ENCODE measurements around the gene PTPRM. TPM values are rescaled to one million over a fixed set of nuclear protein-coding genes. Genes with fewer than 3 reads are reported as not detected.

The PTPRM gene
- total and polyA plus RNA-seq, 9 donors = 45.6 to 82.0 (median 56.9) TPM

DNA sequence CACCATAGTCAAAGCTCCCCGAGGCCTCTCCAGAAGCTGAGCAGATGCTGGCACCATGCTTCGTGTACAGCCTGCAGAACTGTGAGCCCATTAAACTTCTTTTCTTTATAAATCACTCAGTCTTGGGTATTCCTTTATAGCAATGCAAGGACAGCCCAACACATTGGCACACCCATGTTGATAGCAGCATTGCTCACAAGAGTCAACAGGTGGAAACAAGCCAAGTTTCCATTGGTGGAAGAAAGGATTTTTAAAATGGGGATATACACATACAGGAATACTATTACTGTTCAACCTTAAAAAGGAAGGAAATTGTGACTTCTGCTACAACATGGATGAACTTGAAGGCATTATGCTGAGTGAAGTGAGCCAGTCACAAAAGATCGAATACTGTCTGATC lies 855.3 kb downstream of the PTPRM start:
- intact Hi-C loops (cut with DNase I) = no loop called here
- DNase-seq = no peak
- Histone ChIP-seq H3K27me3 (no peaks in the 10 kb centered on the region), H3K27ac (no peak overlapping the region), H3K4me1 (ENCODE audit: insufficient read depth) (no peaks in the 10 kb centered on the region), H3K4me3 (no peak overlapping the region), H3K9me3 (no peaks in the 10 kb centered on the region), H3K36me3 (no peaks in the 10 kb centered on the region)
- WGBS, 3 donors = 95 to 96% (median 95%) methylated on average over 3 of the region's 3 CpGs
- TF ChIP-seq CTCF (IDR thresholded peaks at IDR 0.05) (no peak), EP300 (IDR thresholded peaks at IDR 0.05) (no peak), POLR2A (IDR thresholded peaks at IDR 0.05) (no peak)

DNA sequence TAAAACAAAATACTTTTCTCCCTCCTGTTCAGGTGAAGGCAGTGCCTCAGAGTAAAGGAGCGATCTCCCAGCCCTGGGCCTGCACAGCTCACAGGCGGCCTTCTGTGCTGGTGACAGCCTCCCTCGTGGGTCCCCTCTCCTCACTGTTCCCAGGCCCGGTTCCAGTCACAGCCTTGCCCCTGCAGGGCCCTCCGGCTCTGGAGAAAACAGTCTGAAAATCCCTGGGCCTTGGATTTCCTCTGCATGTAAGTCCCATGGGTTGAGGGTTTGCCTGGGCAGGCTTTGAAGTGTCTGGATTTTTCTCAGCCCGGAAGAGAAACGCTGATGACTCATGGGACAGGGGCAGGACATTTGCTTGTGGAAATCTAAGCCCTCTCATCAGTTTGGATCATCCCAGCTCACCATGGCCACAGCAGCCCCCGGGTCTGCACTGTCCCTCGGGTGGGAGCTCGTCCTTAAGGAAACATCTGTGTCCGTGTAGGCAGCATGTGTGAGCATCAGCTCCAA lies 856.0 kb downstream of the PTPRM start:
- DNase-seq = no peak
- H3K27ac ChIP-seq = no peak overlapping the region
- no peaks in the 10 kb centered on the region for H3K9me3 ChIP-seq
- H3K27me3 ChIP-seq = no peaks in the 10 kb centered on the region
- intact Hi-C loops (cut with DNase I) = no loop called here
- H3K4me3 ChIP-seq = no peak overlapping the region
- H3K36me3 ChIP-seq = no peaks in the 10 kb centered on the region
- no peaks in the 10 kb centered on the region for H3K4me1 ChIP-seq (ENCODE audit: insufficient read depth)
- 65 to 70% (median 67%) methylated on average over 11 of the region's 11 CpGs for WGBS, 3 donors
- TF ChIP-seq POLR2A (IDR thresholded peaks at IDR 0.05) (no peak), CTCF (IDR thresholded peaks at IDR 0.05) (no peak), EP300 (IDR thresholded peaks at IDR 0.05) (no peak)

GRCh38 chr18:8424481-8424880 lies 857.4 kb downstream of the PTPRM start:
- Histone ChIP-seq H3K9me3 (no peaks in the 10 kb centered on the region), H3K27me3 (no peaks in the 10 kb centered on the region), H3K4me1 (ENCODE audit: insufficient read depth) (no peaks in the 10 kb centered on the region), H3K36me3 (no peaks in the 10 kb centered on the region), H3K4me3 (no peak overlapping the region), H3K27ac (no peak overlapping the region)
- DNase-seq = no peak
- 70 to 78% (median 73%) methylated on average over 7 of the region's 7 CpGs for WGBS, 3 donors
- TF ChIP-seq CTCF (IDR thresholded peaks at IDR 0.05) (no peak), EP300 (IDR thresholded peaks at IDR 0.05) (no peak), POLR2A (IDR thresholded peaks at IDR 0.05) (no peak)
- intact Hi-C loops (cut with DNase I) = no loop called here

- 62 to 65% (median 63%) methylated on average over 13 of the region's 13 CpGs for WGBS, 3 donors
- Histone ChIP-seq H3K27me3 (no peaks in the 10 kb centered on the region), H3K4me1 (ENCODE audit: insufficient read depth) (no peaks in the 10 kb centered on the region), H3K27ac (no peak overlapping the region), H3K36me3 (no peaks in the 10 kb centered on the region), H3K4me3 (no peak overlapping the region), H3K9me3 (no peaks in the 10 kb centered on the region)
- TF ChIP-seq POLR2A (IDR thresholded peaks at IDR 0.05) (no peak), CTCF (IDR thresholded peaks at IDR 0.05) (no peak)
- intact Hi-C loops (cut with DNase I) = no loop called here
- no peak for DNase-seq
These were observed 858.0 kb downstream of the PTPRM start for GRCh38 chr18:8424917-8425725.

All from ovary (tissue), 9 donors.